IMR-90 (cell line): Measurements from ENCODE around the gene SAGE1. TPM values are rescaled to one million over a fixed set of nuclear protein-coding genes. Genes with fewer than 3 reads are reported as not detected.

Experiments used
- ATAC-seq: fragments of 200-7000 bp; cut with Tn5 transposase; 2 replicates; pipeline ENCODE4 v1.9.1; 2020; ENCODE audit warnings: low read depth, mild to moderate bottlenecking, moderate library complexity
- BruUV-seq: library from RNA; stranded (reverse); fragments of 400-500 nt; replicated peaks from 2 replicates; lab custom pipeline; 2021; lab: Mats Ljungman, UMichigan
- CTCF ChIA-PET: fragments of 300-600 bp; formaldehyde crosslinking; extraction: SDS; loops from one replicate; lab custom pipeline; 2021; ENCODE audit warnings: antibody characterized with exemption; lab: Yijun Ruan, JAX
- POLR2A ChIA-PET: fragments of 300-600 bp; sonication (Branson Sonifier 250); formaldehyde crosslinking; loops from one replicate; lab custom pipeline; 2022; ENCODE audit warnings: antibody characterized with exemption; ENCODE audit not compliant: unreplicated experiment; lab: Charles Lee
- DNase-seq: peaks from one replicate; pipeline ENCODE4 v3.0.0; 2013
- H2AFZ ChIP-seq: replicated peaks from 2 replicates; pipeline ENCODE3; 2013; ENCODE audit warnings: low read length, mild to moderate bottlenecking; ENCODE audit not compliant: poor library complexity
- H2AK5ac ChIP-seq: 2 replicates; pipeline ENCODE4 v1.6.1; 2013; ENCODE audit warnings: low read depth, low read length, inconsistent platforms
- H2AK9ac ChIP-seq: replicated peaks from 2 replicates; pipeline ENCODE3; 2013; ENCODE audit warnings: mild to moderate bottlenecking, low read depth, low read length, moderate library complexity; ENCODE audit not compliant: poor library complexity
- H2BK120ac ChIP-seq: 2 replicates; pipeline ENCODE4 v1.6.1; 2013; ENCODE audit warnings: low read depth, low read length, inconsistent platforms
- H2BK15ac ChIP-seq: 3 replicates; pipeline ENCODE4 v1.6.1; 2013; ENCODE audit warnings: low read depth, low read length, inconsistent platforms
- H2BK20ac ChIP-seq: 2 replicates; pipeline ENCODE4 v1.6.1; 2013; ENCODE audit warnings: low read depth, mild to moderate bottlenecking, inconsistent platforms, low read length, moderate library complexity
- H2BK5ac ChIP-seq: 2 replicates; pipeline ENCODE4 v1.6.1; 2013; ENCODE audit warnings: mild to moderate bottlenecking, low read depth, low read length, inconsistent platforms; ENCODE audit not compliant: poor library complexity, severe bottlenecking
- H3K14ac ChIP-seq: replicated peaks from 2 replicates; pipeline ENCODE4 v1.6.1; 2013; ENCODE audit warnings: low read depth, low read length, inconsistent platforms
- H3K18ac ChIP-seq: 2 replicates; pipeline ENCODE4 v1.6.1; 2013; ENCODE audit warnings: low read depth, low read length, control low read depth
- H3K23ac ChIP-seq: 2 replicates; pipeline ENCODE4 v1.6.1; 2013; ENCODE audit warnings: low read depth, low read length, inconsistent platforms
- H3K27ac ChIP-seq: 2 replicates; pipeline ENCODE4 v1.5.1; 2013; ENCODE audit warnings: mild to moderate bottlenecking, control low read depth, low read length; ENCODE audit not compliant: insufficient read depth
- H3K27me3 ChIP-seq: 2 replicates; pipeline ENCODE4 v1.6.1; 2013; ENCODE audit warnings: low read length; ENCODE audit not compliant: control insufficient read depth, insufficient read depth
- H3K36me3 ChIP-seq: 2 replicates; pipeline ENCODE4 v1.6.1; 2013; ENCODE audit warnings: low read length, mixed read lengths; ENCODE audit not compliant: control insufficient read depth, insufficient read depth
- H3K4ac ChIP-seq: 2 replicates; pipeline ENCODE4 v1.6.1; 2013; ENCODE audit warnings: low read depth, low read length, inconsistent platforms
- H3K4me1 ChIP-seq: 2 replicates; pipeline ENCODE4 v1.6.1; 2013; ENCODE audit warnings: low read length, mixed read lengths; ENCODE audit not compliant: control insufficient read depth, insufficient read depth
- H3K4me2 ChIP-seq: 2 replicates; pipeline ENCODE4 v1.6.1; 2013; ENCODE audit warnings: low read depth, mild to moderate bottlenecking, control low read depth, low read length, moderate library complexity
- H3K4me3 ChIP-seq: 2 replicates; pipeline ENCODE4 v1.5.1; 2013; ENCODE audit warnings: low read depth, mild to moderate bottlenecking, control low read depth, low read length, moderate library complexity; ENCODE audit not compliant: insufficient read depth
- H3K56ac ChIP-seq: 2 replicates; pipeline ENCODE4 v1.6.1; 2013; ENCODE audit warnings: low read length, inconsistent platforms; ENCODE audit not compliant: insufficient read depth; ENCODE audit errors: extremely low read depth
- H3K79me1 ChIP-seq, 2 experiments: 2 replicates each; pipeline ENCODE4 v1.6.1; 2013; ENCODE audit warnings: low read length in 2 of 2, inconsistent platforms in 1 of 2, low read depth in 1 of 2
- H3K9ac ChIP-seq: 2 replicates; pipeline ENCODE4 v1.6.1; 2013; ENCODE audit warnings: low read depth, low read length, control low read depth
- H3K9me1 ChIP-seq: 2 replicates; pipeline ENCODE4 v1.6.1; 2013; ENCODE audit warnings: low read length, inconsistent platforms; ENCODE audit not compliant: insufficient read depth
- H3K9me3 ChIP-seq: 2 replicates; pipeline ENCODE4 v1.6.1; 2013; ENCODE audit warnings: low read length; ENCODE audit not compliant: control insufficient read depth, insufficient read depth
- H4K20me1 ChIP-seq: 2 replicates; pipeline ENCODE4 v1.6.1; 2013; ENCODE audit warnings: low read length, inconsistent platforms; ENCODE audit not compliant: insufficient read depth
- H4K5ac ChIP-seq: 2 replicates; pipeline ENCODE4 v1.6.1; 2013; ENCODE audit warnings: mild to moderate bottlenecking, low read depth, low read length, control low read depth
- H4K8ac ChIP-seq, 2 experiments: 2 replicates each; pipeline ENCODE4 v1.6.1; 2013; ENCODE audit warnings: low read depth in 2 of 2, low read length in 2 of 2, control low read depth in 1 of 2, inconsistent platforms in 1 of 2
- H4K91ac ChIP-seq: 2 replicates; pipeline ENCODE4 v1.6.1; 2013; ENCODE audit warnings: low read depth, low read length, inconsistent platforms; ENCODE audit not compliant: insufficient read depth
- BHLHE40 ChIP-seq: fragments of 150-350 bp; IDR thresholded peaks from 2 replicates; pipeline ENCODE4 v1.6.1; 2016; ENCODE audit warnings: mild to moderate bottlenecking, low read depth, low read length
- CEBPB ChIP-seq: IDR thresholded peaks from 2 replicates; pipeline ENCODE4 v1.6.1; 2012; ENCODE audit warnings: low read depth, low read length, improper control_type of control experiment
- CHD1 ChIP-seq: IDR thresholded peaks from 2 replicates; pipeline ENCODE4 v1.6.1; 2012; ENCODE audit warnings: low read depth, low read length, improper control_type of control experiment
- CTCF ChIP-seq: conservative IDR thresholded peaks from 2 replicates; pipeline ENCODE4 v1.5.1; 2012; ENCODE audit warnings: mild to moderate bottlenecking, low read depth, low read length, improper control_type of control experiment
- ELK1 ChIP-seq: fragments of 150-350 bp; IDR thresholded peaks from 2 replicates; pipeline ENCODE4 v1.6.1; 2016; ENCODE audit warnings: low read depth, mild to moderate bottlenecking, low read length, moderate library complexity, borderline replicate concordance
- FOS ChIP-seq: fragments of 150-350 bp; IDR thresholded peaks from 2 replicates; pipeline ENCODE4 v1.6.1; 2016; ENCODE audit warnings: low read depth, low read length
- MAFK ChIP-seq: IDR thresholded peaks from 2 replicates; pipeline ENCODE4 v1.6.1; 2012; ENCODE audit warnings: low read depth, low read length, improper control_type of control experiment
- MAZ ChIP-seq: IDR thresholded peaks from 2 replicates; pipeline ENCODE4 v1.6.1; 2012; ENCODE audit warnings: low read depth, mild to moderate bottlenecking, low read length, improper control_type of control experiment, moderate library complexity, borderline replicate concordance
- MXI1 ChIP-seq: IDR thresholded peaks from 2 replicates; pipeline ENCODE4 v1.6.1; 2012; ENCODE audit warnings: low read depth, mild to moderate bottlenecking, low read length, moderate library complexity, borderline replicate concordance
- NFE2L2 ChIP-seq: fragments of 150-350 bp; IDR thresholded peaks from 2 replicates; pipeline ENCODE4 v1.6.1; 2016; ENCODE audit warnings: low read depth, mild to moderate bottlenecking, low read length
- POLR2A ChIP-seq: IDR thresholded peaks from 2 replicates; pipeline ENCODE4 v1.6.1; 2012; ENCODE audit warnings: mild to moderate bottlenecking, low read depth, low read length
- RAD21 ChIP-seq: IDR thresholded peaks from 2 replicates; pipeline ENCODE4 v1.6.1; 2012; ENCODE audit warnings: low read length, improper control_type of control experiment
- RCOR1 ChIP-seq: IDR thresholded peaks from 2 replicates; pipeline ENCODE4 v1.6.1; 2012; ENCODE audit warnings: mild to moderate bottlenecking, low read length, improper control_type of control experiment; ENCODE audit not compliant: insufficient replicate concordance
- RFX5 ChIP-seq: IDR thresholded peaks from 2 replicates; pipeline ENCODE4 v1.8.0; 2012; ENCODE audit warnings: low read depth, mild to moderate bottlenecking, low read length, moderate library complexity
- SMC3 ChIP-seq: fragments of 150-350 bp; IDR thresholded peaks from 2 replicates; pipeline ENCODE4 v1.6.1; 2016; ENCODE audit warnings: low read depth, mild to moderate bottlenecking, antibody characterized with exemption, low read length, moderate library complexity
- USF2 ChIP-seq: fragments of 150-350 bp; IDR thresholded peaks from 2 replicates; pipeline ENCODE4 v1.6.1; 2017; ENCODE audit warnings: mild to moderate bottlenecking, antibody characterized with exemption, low read length, low read depth
- WGBS, 2 experiments: methylation state at CpG; one replicate each; pipeline versions ENCODE4 v1.1.5 to v1.1.7; 2013; ENCODE audit warnings: missing lambda C conversion rate in 2 of 2; ENCODE audit not compliant: insufficient read length in 1 of 2; ENCODE audit errors: extremely low coverage in 2 of 2; 5-methylcytosine and 5-hydroxymethylcytosine counted together
- dilution Hi-C: fragments of 300-500 bp; cut with HindIII; formaldehyde crosslinking; loops from one replicate; pipeline ENCODE4 v1.14.3; 2018; ENCODE audit warnings: low sequenced_read_pairs; ENCODE audit not compliant: unreplicated experiment
- in situ Hi-C: fragments of 300-500 bp; cut with MboI; formaldehyde crosslinking; loops from 3 replicates; pipeline ENCODE4 v1.14.3; 2019; ENCODE audit warnings: low sequenced_read_pairs, inconsistent platforms, mixed read lengths
- intact Hi-C: fragments of 100-400 bp; cut with micrococcal nuclease; formaldehyde crosslinking; loops from 2 replicates; pipeline ENCODE4 v1.10.0; 2022
- polyA plus RNA-seq, 3 experiments: library from polyadenylated mRNA; depleted of rRNA; stranded (reverse); fragments of >200 nt; gene quantifications; 2 replicates each; pipeline ENCODE4 v1.2.3, GENCODE V29; 2012; ENCODE audit warnings: low replicate concordance in 1 of 3
- total RNA-seq: library from RNA; depleted of rRNA; stranded (reverse); fragments of >200 nt; gene quantifications from 2 replicates; pipeline ENCODE4 v1.2.3, GENCODE V29; 2012

SAGE1 gene
- total and polyA plus RNA-seq, 2 of the 4 experiments (the other 2 are of a cell fraction), result not detected

- in situ Hi-C loops (no loop called here), dilution Hi-C loops (no loop called here), intact Hi-C loops (no loop called here)
- no peak overlapping the region for H4K5ac ChIP-seq
- H2AFZ ChIP-seq, result no peak overlapping the region
- no peak overlapping the region for H3K18ac ChIP-seq
- no CpG with 5 or more reads among the region's 5 CpGs for WGBS, 2 experiments
- no peak overlapping the region for H2BK5ac ChIP-seq
- no peak overlapping the region for H3K4me2 ChIP-seq
- no peak overlapping the region for H2BK120ac ChIP-seq
- H3K79me1 ChIP-seq, result no peaks in the 10 kb centered on the region
- H2BK20ac ChIP-seq, result no peak overlapping the region
- H4K91ac ChIP-seq, result no peak overlapping the region
- no peaks in the 10 kb centered on the region for H3K9me3 ChIP-seq
- H2AK5ac ChIP-seq, result no peak overlapping the region
- H3K36me3 ChIP-seq, result no peaks in the 10 kb centered on the region
- no peak overlapping the region for H2BK15ac ChIP-seq
- no peak overlapping the region for H3K4me3 ChIP-seq
- H4K20me1 ChIP-seq, result no peaks in the 10 kb centered on the region
- no peaks in the 10 kb centered on the region for H3K4me1 ChIP-seq
- no peak overlapping the region for H3K56ac ChIP-seq
- H3K9me1 ChIP-seq, result no peaks in the 10 kb centered on the region
- DNase-seq (no peak), ATAC-seq (no peak)
- H3K9ac ChIP-seq, result no peak overlapping the region
- H3K27me3 ChIP-seq, result peaks cover 3% of the 10 kb centered on the region
- ChIA-PET CTCF (no interaction called here), POLR2A (no interaction called here)
- no peak overlapping the region for H3K23ac ChIP-seq
- no peak overlapping the region for H3K14ac ChIP-seq
- H3K27ac ChIP-seq, result no peak overlapping the region
- TF ChIP-seq SMC3 (no peak), MAFK (no peak), RFX5 (no peak), MAZ (no peak), NFE2L2 (no peak), FOS (no peak), MXI1 (no peak), POLR2A (no peak), RAD21 (no peak), ELK1 (no peak), BHLHE40 (no peak), RCOR1 (no peak), CEBPB (no peak), CHD1 (no peak), USF2 (no peak), CTCF (no peak)
- no peak overlapping the region for H2AK9ac ChIP-seq
- no peak overlapping the region for H4K8ac ChIP-seq
- no TSS peak for BruUV-seq
- H3K4ac ChIP-seq, result no peak overlapping the region
These were observed 16.7 kb downstream of the SAGE1 start for GRCh38 chrX:135910251-135910650.
